PC-9 (cell line): Measurements from ENCODE around the gene PSME1. TPM values are rescaled to one million over a fixed set of nuclear protein-coding genes. Genes with fewer than 3 reads are reported as not detected.

Experiments
- BruUV-seq: library from RNA; stranded (reverse); fragments of 400-500 nt; replicated peaks from 2 replicates; lab custom pipeline; 2021; lab: Mats Ljungman, UMichigan
- CTCF ChIA-PET: fragments of 300-600 bp; sonication (Branson Sonifier 250); formaldehyde crosslinking; loops from one replicate; lab custom pipeline; 2022; ENCODE audit warnings: antibody characterized with exemption; lab: Charles Lee
- POLR2A ChIA-PET: fragments of 300-600 bp; sonication (Branson Sonifier 250); formaldehyde crosslinking; loops from one replicate; lab custom pipeline; 2022; ENCODE audit warnings: antibody characterized with exemption; ENCODE audit not compliant: unreplicated experiment; lab: Charles Lee
- DNase-seq, 2 experiments: peaks; one replicate each; pipeline versions ENCODE4 v3.0.0 to v3.0.0-alpha.2; 2015 to 2022; ENCODE audit warnings: mixed read lengths in 1 of 2
- H2AFZ ChIP-seq: fragments of 200-600 bp; sonication (generic); 2 replicates; pipeline ENCODE4 v1.8.1; 2017; ENCODE audit warnings: antibody characterized with exemption
- H3F3A ChIP-seq: fragments of 200-600 bp; sonication (generic); 2 replicates; pipeline ENCODE4 v1.8.1; 2017; ENCODE audit warnings: antibody characterized with exemption, mild to moderate bottlenecking, low read depth; ENCODE audit not compliant: insufficient read depth
- H3K27ac ChIP-seq: fragments of 200-600 bp; sonication (generic); 2 replicates; pipeline ENCODE4 v1.6.1; 2016; ENCODE audit warnings: mixed run types
- H3K27me3 ChIP-seq: fragments of 200-600 bp; sonication (generic); 2 replicates; pipeline ENCODE4 v1.6.1; 2016; ENCODE audit warnings: low read depth, mixed run types; ENCODE audit not compliant: insufficient read depth
- H3K36me3 ChIP-seq: fragments of 200-600 bp; sonication (generic); 2 replicates; pipeline ENCODE4 v1.6.1; 2016; ENCODE audit warnings: low read depth, mixed run types
- H3K4me1 ChIP-seq: fragments of 200-600 bp; sonication (generic); replicated peaks from 2 replicates; pipeline ENCODE4 v1.6.1; 2016; ENCODE audit warnings: mixed run types; ENCODE audit not compliant: insufficient read depth
- H3K4me2 ChIP-seq: fragments of 200-600 bp; sonication (generic); 2 replicates; pipeline ENCODE4 v1.6.1; 2017; ENCODE audit warnings: mixed run types
- H3K4me3 ChIP-seq: fragments of 200-600 bp; sonication (generic); 2 replicates; pipeline ENCODE4 v1.6.1; 2016; ENCODE audit warnings: mixed run types
- H3K79me2 ChIP-seq: fragments of 200-600 bp; sonication (generic); 2 replicates; pipeline ENCODE4 v1.6.1; 2017; ENCODE audit warnings: low read depth, mixed run types
- H3K9me2 ChIP-seq: fragments of 200-600 bp; sonication (generic); 2 replicates; pipeline ENCODE4 v1.8.1; 2017; ENCODE audit warnings: mild to moderate bottlenecking; ENCODE audit not compliant: insufficient read depth
- H3K9me3 ChIP-seq: fragments of 200-600 bp; sonication (generic); 2 replicates; pipeline ENCODE4 v1.8.1; 2016; ENCODE audit warnings: low read depth; ENCODE audit not compliant: insufficient read depth
- H4K20me1 ChIP-seq: fragments of 200-600 bp; sonication (generic); 2 replicates; pipeline ENCODE4 v1.8.1; 2017; ENCODE audit not compliant: insufficient read depth
- EZH2 ChIP-seq: fragments of 200-600 bp; sonication (generic); IDR thresholded peaks from 2 replicates; pipeline ENCODE4 v1.8.0; 2017; ENCODE audit warnings: antibody characterized with exemption, low read depth
- intact Hi-C: fragments of 100-400 bp; cut with micrococcal nuclease; formaldehyde crosslinking; loops from one replicate; pipeline ENCODE4 v1.10.0; 2022; ENCODE audit not compliant: unreplicated experiment
- total RNA-seq: library from RNA; stranded (reverse); gene quantifications from 2 replicates; pipeline ENCODE4 v1.2.3, GENCODE V29; 2021
- TF ChIP-seq, protein P1 (sequence below): fragments of 200-600 bp; sonication (generic); conservative IDR thresholded peaks from 2 replicates; pipeline ENCODE4 v1.6.1; 2017; ENCODE audit warnings: mixed run types, antibody characterized with exemption, mild to moderate bottlenecking, moderate library complexity

PSME1 gene
- total RNA-seq, 1 experiment from 2014 or later = 174 TPM

DNA sequence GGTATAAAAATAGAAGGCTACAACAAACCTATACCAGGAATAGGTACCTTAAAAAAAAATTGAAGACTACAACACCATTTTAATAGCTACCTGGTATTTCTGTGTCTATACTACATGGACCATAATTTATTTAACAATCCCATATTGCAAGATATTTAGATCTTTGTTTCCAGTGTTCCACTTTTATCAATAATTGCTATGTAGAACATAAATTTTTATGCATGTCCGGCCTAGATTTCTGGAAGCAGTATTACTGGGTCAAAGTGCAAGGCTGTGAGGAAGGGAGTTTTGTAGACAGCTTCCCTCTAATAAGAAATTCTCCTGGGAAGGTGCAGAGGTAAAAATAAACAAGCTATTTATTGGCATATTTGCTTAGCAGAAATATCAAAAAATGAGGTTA is 25.5 kb upstream of the PSME1 start:
- Histone ChIP-seq H3K9me3 (no peaks in the 10 kb centered on the region), H2AFZ (no peak overlapping the region), H3K4me3 (no peak overlapping the region), H3K27ac (no peak overlapping the region), H3K36me3 (no peaks in the 10 kb centered on the region), H4K20me1 (no peaks in the 10 kb centered on the region), H3K27me3 (no peaks in the 10 kb centered on the region), H3K4me2 (peak overlapping the region; percentile 51; the same call in 1 of the 2 replicates), H3K4me1 (peaks cover 21% of the 10 kb centered on the region), H3F3A (peaks cover 23% of the 10 kb centered on the region), H3K9me2 (no peaks in the 10 kb centered on the region), H3K79me2 (peaks cover 2% of the 10 kb centered on the region; the same call in 1 of the 2 replicates)
- DNase-seq = no peak
- intact Hi-C loops = loop anchor here (1.0 kb wide), 1 partner anchor 16 kb away; the partner anchor contains the start of gene PCK2
- POLR2A ChIA-PET = interaction anchor here (0.7 to 0.8 kb wide), 2 partner anchors 25 to 35 kb away, joined by 4 to 5 read pairs; partner anchors contain the start of gene PSME1
- TF ChIP-seq EZH2 = no peak
- TF ChIP-seq, protein P1, sequence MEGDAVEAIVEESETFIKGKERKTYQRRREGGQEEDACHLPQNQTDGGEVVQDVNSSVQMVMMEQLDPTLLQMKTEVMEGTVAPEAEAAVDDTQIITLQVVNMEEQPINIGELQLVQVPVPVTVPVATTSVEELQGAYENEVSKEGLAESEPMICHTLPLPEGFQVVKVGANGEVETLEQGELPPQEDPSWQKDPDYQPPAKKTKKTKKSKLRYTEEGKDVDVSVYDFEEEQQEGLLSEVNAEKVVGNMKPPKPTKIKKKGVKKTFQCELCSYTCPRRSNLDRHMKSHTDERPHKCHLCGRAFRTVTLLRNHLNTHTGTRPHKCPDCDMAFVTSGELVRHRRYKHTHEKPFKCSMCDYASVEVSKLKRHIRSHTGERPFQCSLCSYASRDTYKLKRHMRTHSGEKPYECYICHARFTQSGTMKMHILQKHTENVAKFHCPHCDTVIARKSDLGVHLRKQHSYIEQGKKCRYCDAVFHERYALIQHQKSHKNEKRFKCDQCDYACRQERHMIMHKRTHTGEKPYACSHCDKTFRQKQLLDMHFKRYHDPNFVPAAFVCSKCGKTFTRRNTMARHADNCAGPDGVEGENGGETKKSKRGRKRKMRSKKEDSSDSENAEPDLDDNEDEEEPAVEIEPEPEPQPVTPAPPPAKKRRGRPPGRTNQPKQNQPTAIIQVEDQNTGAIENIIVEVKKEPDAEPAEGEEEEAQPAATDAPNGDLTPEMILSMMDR = no peak
- no TSS peak for BruUV-seq
- CTCF ChIA-PET = interaction anchor here (1.2 to 1.5 kb wide), 2 partner anchors 51 to 52 kb away, joined by 5 to 13 read pairs; partner anchors contain the start of gene IRF9

DNA sequence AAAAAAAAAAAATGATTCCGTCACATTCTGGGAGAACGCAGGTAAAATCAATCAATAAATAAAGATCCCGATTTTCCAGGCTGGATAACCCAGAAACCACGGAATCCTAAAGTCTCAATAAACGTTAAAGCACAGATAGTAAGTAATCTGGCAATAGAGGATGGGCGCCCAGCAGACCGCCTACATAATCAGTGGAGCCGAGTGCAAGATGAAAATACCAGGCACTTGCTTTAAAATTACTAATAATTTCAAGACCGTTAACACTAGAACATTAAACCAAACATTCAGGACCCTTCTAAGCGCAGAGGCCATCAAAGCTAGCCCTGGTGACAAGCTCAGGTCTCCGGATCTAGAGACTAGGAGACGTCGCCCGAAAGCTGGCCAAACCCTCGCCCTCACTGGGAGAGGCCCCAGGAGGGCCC is 22.6 kb upstream of the PSME1 start:
- ChIA-PET CTCF (interaction anchor here (0.5 kb wide), 1 partner anchor 649 kb away, joined by 5 read pairs; no protein-coding TSS in a partner anchor), POLR2A (no interaction called here)
- H4K20me1 ChIP-seq = no peaks in the 10 kb centered on the region
- peak overlapping the region; percentile 79 for H3K4me2 ChIP-seq
- BruUV-seq = no TSS peak
- H3K4me1 ChIP-seq = peaks cover 33% of the 10 kb centered on the region
- peaks cover 23% of the 10 kb centered on the region for H3F3A ChIP-seq
- no peaks in the 10 kb centered on the region for H3K27me3 ChIP-seq
- peak overlapping the region; percentile 92 for H2AFZ ChIP-seq
- no peak for TF ChIP-seq EZH2
- TF ChIP-seq, protein P1 = no peak
- H3K9me3 ChIP-seq = no peaks in the 10 kb centered on the region
- peaks cover 8% of the 10 kb centered on the region; the same call in 1 of the 2 replicates for H3K36me3 ChIP-seq
- H3K9me2 ChIP-seq = no peaks in the 10 kb centered on the region
- peak overlapping the region; percentile 69 for H3K4me3 ChIP-seq
- no peak for DNase-seq
- peak overlapping the region; percentile 69 for H3K27ac ChIP-seq
- intact Hi-C loops = no loop called here
- H3K79me2 ChIP-seq = peaks cover 13% of the 10 kb centered on the region

DNA sequence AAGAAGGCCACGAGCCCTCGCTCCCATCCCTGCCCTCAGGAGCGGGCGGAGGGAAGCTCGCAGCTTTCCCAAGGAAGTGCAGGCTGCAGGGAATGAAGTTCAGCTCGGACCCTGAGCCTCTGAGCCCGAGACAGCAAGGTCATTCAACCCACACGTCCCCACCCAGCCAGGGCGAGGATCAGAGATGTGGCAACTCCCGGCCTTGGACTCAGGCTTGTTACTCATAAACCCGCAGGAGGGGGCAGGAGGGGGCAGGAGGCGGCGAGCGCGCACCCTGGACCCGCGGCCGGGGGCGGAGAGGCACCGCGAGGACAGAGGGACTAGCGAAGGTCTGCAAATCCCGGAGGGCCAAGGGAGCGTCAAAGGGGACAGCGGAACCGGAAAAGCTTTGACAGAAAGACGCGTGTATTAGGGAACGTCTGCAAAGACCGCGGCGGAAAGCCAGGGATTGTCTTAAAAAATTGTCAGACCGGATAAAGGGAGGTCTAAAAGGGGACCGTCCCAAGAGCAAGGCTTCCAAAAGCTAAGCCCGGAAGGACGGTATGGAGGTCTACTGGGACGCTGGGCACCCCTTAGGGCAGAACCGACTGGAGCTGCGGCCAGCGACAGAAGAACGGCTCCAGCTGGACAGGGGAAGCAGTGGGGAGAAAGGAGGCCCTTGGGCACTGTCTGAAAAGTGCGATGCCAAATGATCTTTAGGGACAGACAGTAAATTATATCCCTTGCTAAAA is 22.0 kb upstream of the PSME1 start:
- Histone ChIP-seq H3K79me2 (peaks cover 13% of the 10 kb centered on the region), H3K9me2 (no peaks in the 10 kb centered on the region), H3K27me3 (no peaks in the 10 kb centered on the region), H3K4me1 (peaks cover 27% of the 10 kb centered on the region), H3K4me3 (peak overlapping the region; percentile 69), H3K36me3 (peaks cover 8% of the 10 kb centered on the region; the same call in 1 of the 2 replicates), H3K27ac (peak overlapping the region; percentile 69), H3K4me2 (peak overlapping the region; percentile 79), H2AFZ (peak overlapping the region; percentile 92), H4K20me1 (no peaks in the 10 kb centered on the region), H3K9me3 (no peaks in the 10 kb centered on the region), H3F3A (peaks cover 23% of the 10 kb centered on the region)
- TF ChIP-seq, protein P1 = no peak
- TF ChIP-seq EZH2 = no peak
- intact Hi-C loops = loop anchor here (1.0 kb wide), 1 partner anchor 32 kb away; the partner anchor contains the start of gene PSME2
- peak; percentile 58 to 64 for DNase-seq
- ChIA-PET POLR2A (interaction anchor here (0.6 to 1.5 kb wide), 5 partner anchors 16 to 99 kb away, joined by 4 to 26 read pairs (median 4); partner anchors contain the start of genes CHMP4A, PSME1, PSME2 and RNF31), CTCF (interaction anchor here (0.5 to 1.1 kb wide), 4 partner anchors 22 to 1059 kb away, joined by 3 to 5 read pairs (median 4); partner anchors contain the start of genes CHMP4A, PSME1, PSME2 and RNF31)
- TSS peak; percentile 83 for BruUV-seq
